Measurements from ENCODE around the gene CCNC.
"Not testable (repeated sequence)": the region's sequence is repeated elsewhere in the genome, so short reads cannot be mapped to it uniquely, and the experiment has no call there.

CCNC gene

GRCh38 chr6:99606656-99607415, 38.4 kb upstream of the CCNC start, which contains the start of gene PRDM13:
TSS of gene PRDM13 (plus strand) at chr6:99606833. CDS start at chr6:99607035, 202 bp downstream.
- Mint-ChIP-seq H3K27me3 (peaks cover 95% of the 10 kb centered on the region), H3K4me3 (no peak within 1 kb of the TSS), H3K9me3 (no peaks in the 10 kb centered on the region), H3K4me1 (ENCODE audit: low read depth) (peaks cover 62% of the 10 kb centered on the region), H3K27ac (no peak within 1 kb of the TSS), H3K36me3 (ENCODE audit: low read depth) (no peaks in the 10 kb centered on the region)
- intact Hi-C loops (cut with micrococcal nuclease), result no loop called here

GRCh38 chr6:99605911-99606655, 37.6 kb upstream of the CCNC start:
- intact Hi-C loops (cut with micrococcal nuclease), result no loop called here
- H3K9me3 Mint-ChIP-seq, result no peaks in the 10 kb centered on the region
- no peak overlapping the region for H3K4me3 Mint-ChIP-seq
- H3K36me3 Mint-ChIP-seq (ENCODE audit: low read depth), result no peaks in the 10 kb centered on the region
- H3K4me1 Mint-ChIP-seq (ENCODE audit: low read depth), result peaks cover 60% of the 10 kb centered on the region
- H3K27ac Mint-ChIP-seq, result no peak overlapping the region
- peaks cover 94% of the 10 kb centered on the region for H3K27me3 Mint-ChIP-seq

DNA sequence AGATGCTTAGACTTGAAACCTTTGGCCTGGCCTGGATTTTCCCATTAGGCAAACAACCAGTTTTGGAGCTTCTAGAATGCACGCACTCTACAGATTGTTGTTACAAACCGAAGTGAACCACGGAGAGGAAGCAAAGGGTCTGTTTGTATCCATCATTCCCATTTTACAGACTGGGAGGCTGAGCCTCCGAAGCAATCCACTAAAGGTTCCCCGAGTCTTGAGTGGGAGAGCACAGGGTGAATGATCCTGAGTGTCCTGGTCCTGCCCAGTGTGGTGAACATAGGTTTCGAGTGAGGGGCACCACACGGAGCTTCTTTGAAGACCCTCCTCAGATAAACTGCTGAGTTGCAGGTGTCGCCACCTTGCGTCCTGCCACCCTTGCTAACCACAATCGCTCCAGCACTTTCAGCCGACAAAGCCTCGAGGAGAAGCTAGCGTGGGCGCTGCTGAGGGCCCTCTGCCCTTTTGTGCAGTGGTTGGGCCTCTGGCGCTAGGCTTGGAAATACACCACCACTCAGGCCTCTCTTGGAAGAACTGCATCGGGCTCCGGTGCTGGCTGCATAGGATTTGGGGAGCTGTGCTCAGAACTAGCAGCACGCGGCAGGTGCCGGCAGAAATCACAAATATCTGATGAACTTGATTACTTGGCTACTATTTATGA, 36.7 kb upstream of the CCNC start:
- intact Hi-C loops (cut with micrococcal nuclease), result no loop called here
- H3K9me3 Mint-ChIP-seq, result no peaks in the 10 kb centered on the region

DNA sequence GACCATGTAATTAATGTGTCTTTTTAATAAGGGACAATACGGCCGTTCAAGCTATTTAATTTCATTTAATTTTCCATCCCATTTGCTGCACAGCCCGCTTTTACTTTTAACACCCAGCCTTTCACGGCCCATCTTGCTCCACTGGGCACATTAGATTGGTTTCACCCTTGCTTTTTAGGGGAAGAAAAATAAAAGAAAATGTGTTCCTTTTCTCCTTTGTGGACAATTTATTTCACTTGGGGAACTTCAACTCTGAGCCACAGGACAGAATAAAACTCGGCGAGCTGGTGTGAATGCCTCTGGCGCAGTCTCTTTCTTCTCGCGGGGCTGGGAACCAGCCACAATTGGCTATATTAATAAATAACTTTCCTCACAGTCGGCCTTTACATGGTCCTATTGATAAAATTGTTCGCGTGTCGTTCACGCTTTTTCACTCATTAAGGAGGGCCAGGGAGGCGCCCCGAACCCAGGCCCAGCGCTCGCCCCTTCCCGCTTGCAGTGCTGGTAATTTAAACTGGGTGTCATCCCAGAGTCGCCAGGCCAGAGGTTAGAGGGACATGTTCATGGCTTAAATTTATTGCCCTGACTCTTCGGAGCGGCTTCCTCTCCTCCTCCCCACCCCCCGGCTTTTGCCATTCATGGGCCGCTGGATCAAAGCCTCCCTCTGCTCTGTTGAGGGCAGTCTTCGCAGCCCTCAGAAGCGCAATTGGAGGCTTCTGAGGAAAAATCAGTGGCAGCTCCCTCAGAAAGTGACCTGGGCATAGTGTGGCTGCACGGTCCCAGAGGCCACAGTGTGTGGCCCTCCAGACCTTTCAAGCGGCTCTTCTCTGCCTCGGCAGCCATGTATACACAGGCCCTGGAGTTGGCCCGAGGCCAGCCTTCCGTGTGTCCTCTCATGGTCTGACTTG, 36.0 kb upstream of the CCNC start:
- Mint-ChIP-seq H3K27me3 (peaks cover 93% of the 10 kb centered on the region), H3K4me3 (peak overlapping the region; percentile 78), H3K4me1 (ENCODE audit: low read depth) (peaks cover 55% of the 10 kb centered on the region), H3K9me3 (no peaks in the 10 kb centered on the region), H3K36me3 (ENCODE audit: low read depth) (no peaks in the 10 kb centered on the region), H3K27ac (no peak overlapping the region)
- intact Hi-C loops (cut with micrococcal nuclease), result no loop called here

More for the DNA sequence above, 36.7 kb upstream of the CCNC start:
- no peak overlapping the region for H3K4me3 Mint-ChIP-seq
- no peaks in the 10 kb centered on the region for H3K36me3 Mint-ChIP-seq (ENCODE audit: low read depth)
- H3K4me1 Mint-ChIP-seq (ENCODE audit: low read depth), result peaks cover 55% of the 10 kb centered on the region
- no peak overlapping the region for H3K27ac Mint-ChIP-seq
- peaks cover 93% of the 10 kb centered on the region for H3K27me3 Mint-ChIP-seq

DNA sequence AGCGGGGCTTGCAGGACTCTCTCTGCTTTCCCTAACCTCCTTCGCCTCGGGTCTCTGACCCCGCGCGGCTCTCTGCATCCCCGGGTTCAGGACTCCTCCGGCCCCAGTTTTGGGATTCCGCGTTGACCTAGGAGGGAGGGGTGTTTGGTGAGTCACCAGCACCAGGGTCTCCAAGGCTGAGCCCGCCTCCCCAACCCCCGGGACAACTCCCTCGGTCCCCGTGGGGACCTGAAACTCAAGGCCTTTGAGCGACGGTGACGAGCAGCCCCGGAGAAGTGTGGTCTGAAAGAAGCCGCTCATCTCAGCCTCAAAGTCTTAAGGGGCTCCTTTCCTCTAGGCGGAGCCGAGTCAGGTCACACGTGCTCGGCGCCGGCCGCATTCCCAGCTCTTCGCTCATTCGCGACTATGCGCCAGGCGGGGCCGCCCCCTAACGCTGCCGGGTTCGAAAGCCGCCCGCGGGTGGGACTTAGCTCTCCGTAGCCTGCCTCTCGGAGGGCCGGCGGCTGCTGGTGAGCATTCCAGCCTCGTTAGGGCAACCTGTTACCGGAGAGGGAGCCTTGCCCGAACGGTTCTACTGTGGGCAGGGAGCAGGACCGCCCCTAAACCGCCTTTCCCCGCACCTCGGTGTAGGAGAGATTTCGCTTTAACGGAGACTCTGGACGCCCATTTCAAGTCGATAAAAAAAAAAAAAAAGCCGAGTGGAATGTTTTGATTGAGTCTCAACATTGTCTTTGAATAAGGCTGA, 35.1 kb upstream of the CCNC start:
- intact Hi-C loops (cut with micrococcal nuclease), result no loop called here
- H3K9me3 Mint-ChIP-seq, result no peaks in the 10 kb centered on the region
- peaks cover 54% of the 10 kb centered on the region for H3K4me1 Mint-ChIP-seq (ENCODE audit: low read depth)
- H3K27me3 Mint-ChIP-seq, result peaks cover 92% of the 10 kb centered on the region
- no peak overlapping the region for H3K27ac Mint-ChIP-seq
- H3K36me3 Mint-ChIP-seq (ENCODE audit: low read depth), result no peaks in the 10 kb centered on the region
- H3K4me3 Mint-ChIP-seq, result peak overlapping the region; percentile 78

DNA sequence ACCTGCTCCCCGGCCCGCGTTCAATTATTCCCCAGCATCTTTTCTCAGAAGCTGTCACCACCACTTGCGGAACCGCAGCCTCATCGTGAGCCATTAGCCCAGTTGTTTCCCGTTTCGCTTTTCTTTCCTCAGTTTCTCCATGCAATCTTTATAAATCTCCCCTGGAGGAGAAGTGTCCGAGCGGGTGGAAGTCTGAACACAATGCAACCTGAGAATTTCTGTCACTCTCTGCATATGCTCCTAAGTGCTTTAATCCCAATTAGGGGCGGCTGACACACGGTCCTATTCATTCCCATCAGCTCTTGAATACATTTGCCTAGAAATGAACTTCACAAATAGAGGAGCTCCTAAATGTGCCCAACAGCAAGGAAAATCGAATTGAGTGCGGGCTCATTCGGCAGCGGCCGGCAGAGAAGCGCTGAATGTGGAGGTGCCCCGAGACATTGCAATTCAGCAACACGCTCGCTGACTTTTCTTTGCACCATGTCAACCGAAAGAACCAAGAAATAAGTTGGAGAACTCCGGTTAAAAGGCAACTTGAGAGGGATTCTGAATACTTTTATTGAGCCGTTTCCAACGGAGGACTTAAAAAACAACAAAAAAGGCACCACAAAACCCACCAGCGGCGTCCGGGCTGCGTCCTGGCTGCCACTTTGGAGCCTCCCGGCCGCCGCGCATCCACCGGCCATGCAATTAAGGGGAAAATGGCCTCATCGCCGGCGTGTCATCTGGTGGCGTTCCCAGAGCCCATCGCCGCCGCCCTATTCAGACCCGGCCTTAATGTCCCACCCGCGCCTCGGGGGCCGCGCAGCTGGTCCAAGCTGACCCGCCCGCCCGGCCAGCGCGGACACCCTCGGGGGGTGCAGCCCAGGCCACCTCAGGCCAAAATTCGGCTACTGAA, 34.3 kb upstream of the CCNC start:
- no peaks in the 10 kb centered on the region for H3K9me3 Mint-ChIP-seq
- peaks cover 89% of the 10 kb centered on the region for H3K27me3 Mint-ChIP-seq
- H3K4me3 Mint-ChIP-seq, result peak overlapping the region; percentile 78
- H3K27ac Mint-ChIP-seq, result no peak overlapping the region
- no peaks in the 10 kb centered on the region for H3K36me3 Mint-ChIP-seq (ENCODE audit: low read depth)
- intact Hi-C loops (cut with micrococcal nuclease), result no loop called here
- peaks cover 46% of the 10 kb centered on the region for H3K4me1 Mint-ChIP-seq (ENCODE audit: low read depth)

DNA sequence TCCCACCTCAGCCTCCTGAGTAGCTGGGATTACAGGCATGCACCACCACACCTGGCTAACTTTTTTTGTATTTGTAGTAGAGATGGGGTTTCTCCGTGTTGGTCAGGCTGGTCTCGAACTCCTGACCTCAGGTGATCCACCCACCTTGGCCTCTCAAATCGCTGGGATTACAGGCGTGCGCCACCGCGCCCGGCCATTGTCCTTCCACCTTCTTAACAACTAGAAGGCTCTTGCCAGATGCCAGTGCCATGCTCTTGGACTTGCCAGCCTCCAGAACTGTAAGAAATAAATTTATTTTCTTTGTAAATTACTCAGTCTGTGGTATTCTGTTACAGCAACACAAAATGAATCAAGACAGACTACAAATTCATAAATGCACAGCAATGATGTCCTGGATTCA, 26.2 kb upstream of the CCNC start:
- intact Hi-C loops (cut with micrococcal nuclease); H3K36me3 Mint-ChIP-seq (ENCODE audit: low read depth); H3K9me3 Mint-ChIP-seq; H3K27ac Mint-ChIP-seq; H3K4me3 Mint-ChIP-seq: not testable (repeated sequence)
- peaks cover 36% of the 10 kb centered on the region for H3K4me1 Mint-ChIP-seq (ENCODE audit: low read depth)
- H3K27me3 Mint-ChIP-seq, result peaks cover 67% of the 10 kb centered on the region

DNA sequence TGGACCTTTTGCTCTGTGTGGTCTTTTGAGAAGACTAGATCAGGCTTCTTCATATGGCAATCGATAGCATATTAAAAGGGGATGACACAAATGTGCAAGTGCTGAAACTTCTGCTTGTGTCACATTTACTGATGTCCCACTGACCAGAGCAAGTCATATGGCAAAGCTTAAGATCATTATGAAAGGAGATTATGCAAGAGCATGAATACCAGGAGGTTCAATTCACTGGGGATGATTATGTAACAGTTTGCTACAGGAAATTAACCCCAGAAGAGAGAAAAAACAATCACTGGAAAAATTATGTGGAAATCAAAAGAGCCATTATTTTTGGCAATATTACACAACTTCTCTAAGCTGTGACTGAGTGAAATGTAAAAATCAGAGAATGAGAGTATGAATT, 24.4 kb upstream of the CCNC start:
- H3K36me3 Mint-ChIP-seq (ENCODE audit: low read depth), result no peaks in the 10 kb centered on the region
- H3K4me1 Mint-ChIP-seq (ENCODE audit: low read depth), result peaks cover 46% of the 10 kb centered on the region
- no peaks in the 10 kb centered on the region for H3K9me3 Mint-ChIP-seq
- no peak overlapping the region for H3K4me3 Mint-ChIP-seq
- peaks cover 71% of the 10 kb centered on the region for H3K27me3 Mint-ChIP-seq
- H3K27ac Mint-ChIP-seq, result no peak overlapping the region
- intact Hi-C loops (cut with micrococcal nuclease), result no loop called here

DNA sequence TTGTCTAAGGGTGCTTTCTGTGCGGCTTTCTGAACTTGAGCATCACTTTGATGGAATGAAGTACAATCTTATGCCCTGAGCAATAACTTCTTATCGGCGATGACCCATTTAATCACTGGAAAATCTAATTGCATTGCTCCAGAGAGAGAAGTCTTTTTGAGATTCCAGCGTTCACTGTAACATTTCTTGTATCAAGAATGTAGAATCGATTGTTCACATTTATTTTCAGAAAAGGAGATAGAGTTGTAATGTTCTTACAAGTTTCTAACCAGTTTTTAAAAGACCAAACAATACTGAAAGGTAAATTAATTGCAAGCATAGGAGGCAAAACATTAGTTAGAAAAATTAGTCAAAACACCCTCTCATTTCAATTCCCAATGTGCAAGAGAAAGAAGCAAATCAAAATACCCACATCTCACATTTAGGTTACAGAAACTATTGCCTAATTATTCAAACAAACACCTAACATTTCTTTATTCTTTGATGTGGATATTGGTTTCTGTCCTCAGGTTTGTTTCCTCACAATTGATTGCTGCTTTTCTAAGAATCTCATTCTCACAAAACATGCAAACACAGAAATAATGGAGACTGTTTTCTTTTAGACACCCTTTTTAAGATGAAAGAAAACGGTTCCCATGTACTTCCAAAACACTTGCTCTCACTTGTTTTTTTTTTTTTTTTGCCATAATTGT, 23.4 kb upstream of the CCNC start:
- no peaks in the 10 kb centered on the region for H3K9me3 Mint-ChIP-seq

GRCh38 chr6:99590728-99591672, 22.5 kb upstream of the CCNC start:
- Mint-ChIP-seq H3K27ac (no peak overlapping the region), H3K36me3 (ENCODE audit: low read depth) (no peaks in the 10 kb centered on the region), H3K4me3 (peak overlapping the region; percentile 63), H3K27me3 (peaks cover 66% of the 10 kb centered on the region), H3K9me3 (no peaks in the 10 kb centered on the region), H3K4me1 (ENCODE audit: low read depth) (peaks cover 46% of the 10 kb centered on the region)
- intact Hi-C loops (cut with micrococcal nuclease), result no loop called here

More for the DNA sequence above, 23.4 kb upstream of the CCNC start:
- Mint-ChIP-seq H3K27me3 (peaks cover 68% of the 10 kb centered on the region), H3K4me1 (ENCODE audit: low read depth) (peaks cover 46% of the 10 kb centered on the region), H3K36me3 (ENCODE audit: low read depth) (no peaks in the 10 kb centered on the region), H3K27ac (no peak overlapping the region), H3K4me3 (no peak overlapping the region)
- intact Hi-C loops (cut with micrococcal nuclease), result no loop called here

DNA sequence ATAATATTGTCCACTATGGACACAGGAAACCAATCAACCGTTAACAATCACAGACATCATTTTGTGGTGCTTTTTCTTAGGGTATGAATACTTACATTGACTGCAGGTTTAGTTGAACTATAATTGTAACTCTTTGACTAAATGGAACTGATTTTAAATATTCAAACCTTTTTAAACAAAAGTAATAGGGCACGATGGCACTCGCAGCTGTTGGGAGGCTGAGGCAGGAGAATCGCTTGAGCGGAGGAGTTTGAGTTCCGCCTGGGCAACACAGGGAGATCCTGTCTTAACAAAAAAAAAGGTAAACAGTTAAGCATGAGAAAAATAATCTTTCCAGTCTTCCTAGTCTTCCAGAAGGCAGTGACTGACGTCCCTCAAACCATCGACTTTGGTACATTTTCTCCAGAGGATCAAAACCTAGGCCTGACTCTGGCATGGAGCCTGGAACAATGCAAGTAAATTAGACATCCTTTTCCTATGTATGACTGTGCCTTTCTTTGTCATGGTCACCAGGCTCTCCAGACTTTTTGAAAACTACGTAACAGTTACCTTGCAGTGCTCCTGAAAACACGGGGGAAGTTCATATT, 21.5 kb upstream of the CCNC start:
- intact Hi-C loops (cut with micrococcal nuclease), result no loop called here
- no peaks in the 10 kb centered on the region for H3K36me3 Mint-ChIP-seq (ENCODE audit: low read depth)
- H3K27me3 Mint-ChIP-seq, result peaks cover 67% of the 10 kb centered on the region
- H3K4me1 Mint-ChIP-seq (ENCODE audit: low read depth), result peaks cover 46% of the 10 kb centered on the region
- H3K27ac Mint-ChIP-seq, result no peak overlapping the region
- no peak overlapping the region for H3K4me3 Mint-ChIP-seq
- no peaks in the 10 kb centered on the region for H3K9me3 Mint-ChIP-seq

Measured in dendritic cell treated with granulocyte-macrophage colony-stimulating factor and Interleukin-4, amounts not matched to agents 40 ng/mL and 50 ng/mL, for 4 days (primary cell).